ENCODE results near the gene TMEM101.

GRCh38 chr17:44037471-44037870 is 22.7 kb upstream of the TMEM101 start:
- no peak for TF ChIP-seq CTCF (conservative IDR thresholded peaks at IDR 0.05; ENCODE audit: low read length)
- TF ChIP-seq EZH2phosphoT487 (IDR thresholded peaks at IDR 0.05; ENCODE audit: borderline replicate concordance, low read depth, low read length) = no peak

Data from OCI-LY7 (cell line).